Gastroesophageal sphincter (tissue), 3 donors: ENCODE results near the gene LSS.

Experiments used
- CTCF ChIP-seq, 4 experiments: fragments of 200-600 bp in 2 of 4; fragments of 450-650 bp in 2 of 4; sonication (generic) in 1 of 4; IDR thresholded peaks; one replicate each; pipeline ENCODE4 v1.5.1; 2017 to 2019; ENCODE audit warnings: antibody characterized with exemption in 4 of 4, mild to moderate bottlenecking in 2 of 4, moderate library complexity in 2 of 4
- POLR2AphosphoS5 ChIP-seq: sonication (generic); formaldehyde crosslinking; IDR thresholded peaks from one replicate; pipeline ENCODE4 v1.6.1; 2017; ENCODE audit warnings: antibody characterized with exemption

DNA sequence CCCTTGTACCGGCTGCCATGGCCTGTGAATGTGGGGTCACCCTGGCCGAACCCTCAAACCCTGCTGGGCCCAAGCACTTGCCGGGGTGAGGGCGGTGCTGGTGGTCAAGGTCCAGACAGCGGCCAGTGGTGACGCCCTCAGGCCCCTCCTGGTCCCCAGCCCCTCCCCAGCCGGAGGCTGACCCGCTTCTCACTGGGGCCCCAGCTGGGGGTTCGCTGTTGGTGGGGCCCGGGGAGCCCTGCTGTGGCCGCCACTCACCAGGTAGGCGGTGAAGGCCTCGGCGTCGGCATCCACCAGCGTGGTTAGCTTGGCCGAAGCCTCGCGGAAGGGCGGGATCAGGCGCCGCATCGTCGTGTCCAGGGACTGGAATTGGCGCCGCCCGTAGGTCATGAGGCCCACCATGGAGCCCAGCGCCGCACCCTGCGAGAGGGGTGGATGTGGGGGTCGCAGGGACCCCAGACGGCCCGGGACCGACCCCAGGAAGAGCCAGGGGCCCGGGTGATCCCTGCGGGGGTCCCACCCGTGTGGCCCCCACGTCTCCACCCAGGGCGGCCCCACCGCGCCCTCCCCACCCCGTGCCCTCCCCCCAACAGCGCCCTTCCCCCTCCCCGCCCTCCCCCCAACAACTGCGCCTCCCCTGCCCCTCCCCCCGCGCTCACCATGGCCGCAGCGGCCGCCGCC, 83.3 kb downstream of the LSS start:
- TF ChIP-seq CTCF (IDR thresholded peaks at IDR 0.05) (no peak), POLR2AphosphoS5 (no peak)
